Inflammatory macrophage (primary cell): ENCODE data around the gene PPP1R13B.
"Not testable (repeated sequence)": the region's sequence is repeated elsewhere in the genome, so short reads cannot be mapped to it uniquely, and the experiment has no call there.

Experiments used
- DNase-seq, 2 donors: peaks; one replicate each; pipeline ENCODE4 v3.0.0-alpha.2; 2020 to 2022

The PPP1R13B gene

GRCh38 chr14:103832046-103832445 lies 15.3 kb downstream of the PPP1R13B start:
- peak; percentile 43 to 67 for DNase-seq

GRCh38 chr14:103830511-103831270 lies 16.7 kb downstream of the PPP1R13B start:
- no peak for DNase-seq

GRCh38 chr14:103828315-103828967 lies 18.9 kb downstream of the PPP1R13B start:
- DNase-seq = no peak

- DNase-seq = no peak
Measured at GRCh38 chr14:103825101-103825500, 22.3 kb downstream of the PPP1R13B start.

GRCh38 chr14:103820908-103821307 lies 26.5 kb downstream of the PPP1R13B start:
- peak in 1 of 2 donors; percentile 5 for DNase-seq

- DNase-seq = no peak
Measured at GRCh38 chr14:103820382-103820781, 27.0 kb downstream of the PPP1R13B start.

GRCh38 chr14:103819503-103820307 lies 27.7 kb downstream of the PPP1R13B start:
- DNase-seq = no peak

- DNase-seq = no peak
Measured at GRCh38 chr14:103818870-103819269, 28.5 kb downstream of the PPP1R13B start.

- no peak for DNase-seq
Measured at GRCh38 chr14:103818422-103818821, 29.0 kb downstream of the PPP1R13B start.

- DNase-seq = no peak
Measured at GRCh38 chr14:103817595-103817994, 29.8 kb downstream of the PPP1R13B start.

GRCh38 chr14:103816991-103817390 lies 30.4 kb downstream of the PPP1R13B start:
- no peak for DNase-seq

GRCh38 chr14:103815253-103815652 lies 32.1 kb downstream of the PPP1R13B start:
- DNase-seq = no peak

- no peak for DNase-seq
Measured at GRCh38 chr14:103811189-103811588, 36.2 kb downstream of the PPP1R13B start.

- DNase-seq = peak; percentile 65 to 80
Measured at GRCh38 chr14:103808403-103809001, 38.9 kb downstream of the PPP1R13B start.

- no peak for DNase-seq
Measured at GRCh38 chr14:103806805-103807204, 40.6 kb downstream of the PPP1R13B start.

GRCh38 chr14:103805708-103806107 lies 41.7 kb downstream of the PPP1R13B start:
- no peak for DNase-seq

GRCh38 chr14:103803661-103804060 lies 43.7 kb downstream of the PPP1R13B start:
- no peak for DNase-seq

GRCh38 chr14:103802356-103802755 lies 45.0 kb downstream of the PPP1R13B start:
- peak; percentile 83 to 88 for DNase-seq

- DNase-seq = peak; percentile 77 to 79
Measured at GRCh38 chr14:103801459-103801858, 45.9 kb downstream of the PPP1R13B start.

- DNase-seq = not testable (repeated sequence)
Measured at GRCh38 chr14:103793192-103793591, 54.2 kb downstream of the PPP1R13B start.

GRCh38 chr14:103788086-103788485 lies 59.3 kb downstream of the PPP1R13B start:
- DNase-seq = no peak

GRCh38 chr14:103782376-103782775 lies 65.0 kb downstream of the PPP1R13B start:
- no peak for DNase-seq

- DNase-seq = not testable (repeated sequence)
Measured at GRCh38 chr14:103776319-103776718, 71.1 kb downstream of the PPP1R13B start.
